Renal cortex interstitium (tissue), 11 donors: Measurements from ENCODE around the gene PKHD1. TPM values are rescaled to one million over a fixed set of nuclear protein-coding genes. Genes with fewer than 3 reads are reported as not detected.
"Not testable (repeated sequence)": the region's sequence is repeated elsewhere in the genome, so short reads cannot be mapped to it uniquely, and the experiment has no call there.

Experiments
- DNase-seq, 11 donors: peaks; one replicate each; pipeline ENCODE4 v3.0.0-alpha.2; 2013; ENCODE audit warnings: low read depth in 9 of 11, low spot score in 4 of 11; ENCODE audit errors: extremely low read depth in 1 of 11
- polyA plus RNA-seq, 3 donors: library from polyadenylated mRNA; unstranded; fragments of 120-200 nt; gene quantifications; one replicate each; pipeline ENCODE4 v1.2.1, GENCODE V29; 2013; ENCODE audit not compliant: insufficient read length in 3 of 3

PKHD1 gene
- polyA plus RNA-seq, 3 donors, result 18.2 to 34.3 (median 22.0) TPM

DNA sequence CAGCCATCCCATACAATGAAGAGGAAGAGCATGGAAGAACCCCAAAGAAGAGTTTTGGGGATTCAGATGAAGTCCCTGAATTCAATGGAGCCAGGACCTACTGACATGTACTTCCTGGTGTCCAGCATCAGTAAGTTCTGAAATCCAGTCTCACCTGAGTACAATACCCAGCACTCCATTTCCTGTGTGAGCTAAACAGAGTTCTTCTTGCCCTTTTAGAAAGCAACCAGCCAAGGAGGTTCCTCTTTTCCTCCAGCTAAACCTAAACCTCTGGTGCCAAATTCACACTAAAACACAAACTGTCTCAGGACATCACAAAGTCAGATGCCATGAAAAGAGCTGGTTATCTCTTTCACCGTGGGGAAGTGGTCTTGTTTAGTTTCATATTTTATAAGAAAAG lies 71.5 kb downstream of the PKHD1 start:
- no peak for DNase-seq

DNA sequence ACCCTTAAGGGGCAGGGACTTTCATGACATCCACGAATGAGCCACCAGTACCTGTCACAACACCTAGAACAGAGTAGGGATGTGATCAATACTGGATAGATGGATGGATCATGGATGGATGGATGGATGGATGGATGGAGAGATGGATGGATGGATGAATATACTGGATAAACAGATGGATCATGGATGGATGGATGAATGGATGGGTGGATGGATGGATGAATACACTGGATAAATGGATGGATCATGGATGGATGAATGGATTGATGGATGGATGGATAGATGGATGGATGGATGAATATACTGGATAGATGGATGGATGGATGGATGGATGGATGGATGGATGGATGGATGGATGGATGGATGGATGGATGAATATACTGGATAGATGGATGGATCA lies 73.0 kb downstream of the PKHD1 start:
- no peak for DNase-seq

DNA sequence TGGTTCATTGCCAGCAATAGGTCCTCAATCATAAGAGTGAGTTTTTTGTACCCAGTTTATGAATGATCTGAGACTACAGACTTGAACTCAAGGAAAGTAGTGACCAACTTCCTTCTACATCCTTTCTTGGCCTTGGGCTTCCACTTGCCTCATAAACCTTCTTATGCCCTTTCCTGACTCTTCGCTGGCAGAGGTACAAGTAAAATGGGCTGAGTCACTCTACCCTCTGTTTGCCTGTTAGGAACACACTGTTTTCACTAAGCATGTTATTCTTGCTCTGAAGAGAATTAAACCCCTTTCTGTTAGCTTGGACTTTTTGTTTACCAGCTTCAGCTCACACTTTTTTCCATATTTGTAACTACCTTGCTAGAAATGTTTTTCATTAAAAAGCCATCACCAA lies 74.4 kb downstream of the PKHD1 start:
- no peak for DNase-seq

DNA sequence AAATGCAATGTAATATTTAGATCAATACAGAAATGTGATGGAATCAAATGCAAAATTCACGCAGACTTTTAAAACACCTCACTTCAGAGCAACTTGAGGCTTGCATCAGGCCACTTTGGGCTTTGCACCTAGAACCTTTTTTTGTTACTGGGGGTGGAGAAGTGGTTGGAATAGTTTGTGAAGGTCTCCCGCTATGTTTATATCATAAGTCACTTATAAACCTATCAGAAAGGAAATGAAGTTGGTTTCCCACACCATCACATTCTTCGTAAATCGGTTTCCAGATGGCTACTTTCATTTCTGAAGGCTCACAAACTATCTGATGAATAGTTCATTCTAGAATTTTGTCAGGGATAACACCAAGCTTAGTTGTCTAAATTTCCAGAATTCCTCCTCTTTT lies 74.8 kb downstream of the PKHD1 start:
- no peak for DNase-seq

DNA sequence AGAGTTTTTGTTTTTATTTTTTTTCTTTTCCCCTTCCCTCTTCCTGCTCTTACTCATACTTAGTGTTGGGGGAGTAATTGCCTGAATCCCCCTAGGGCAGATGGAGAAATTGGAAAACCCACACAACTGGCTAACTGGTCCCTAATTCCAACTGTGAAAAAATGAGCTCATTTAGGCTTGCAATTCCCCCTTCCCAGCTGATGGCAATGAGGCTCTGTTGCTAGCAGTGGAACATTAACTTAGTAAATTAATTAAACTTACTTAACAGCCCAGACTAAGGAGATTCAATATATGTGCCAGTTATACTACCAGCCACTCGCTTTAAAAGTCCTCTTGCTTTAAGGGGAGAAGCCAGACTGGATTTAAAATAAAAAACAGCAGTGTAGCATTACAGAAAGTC lies 76.6 kb downstream of the PKHD1 start:
- peak in 1 of 11 donors; percentile 6 for DNase-seq

DNA sequence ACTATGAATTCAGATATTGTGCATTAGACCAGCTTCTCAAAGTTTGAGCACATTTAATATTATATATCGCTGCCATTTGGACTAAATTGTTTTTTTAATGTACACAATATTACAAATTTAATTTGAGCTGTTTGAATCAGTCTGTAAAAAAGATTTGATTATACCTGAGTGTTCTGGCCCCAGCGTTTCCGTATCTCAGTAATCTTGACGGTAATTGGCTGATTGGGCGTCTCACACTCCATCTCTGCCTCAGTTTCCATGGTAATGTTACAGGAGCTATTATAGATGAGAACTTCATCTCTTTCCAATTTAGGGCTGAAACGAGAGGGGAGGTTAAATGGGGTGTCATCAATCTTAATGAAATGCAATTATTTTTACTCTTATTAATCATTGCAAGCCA lies 77.3 kb downstream of the PKHD1 start:
- no peak for DNase-seq

DNA sequence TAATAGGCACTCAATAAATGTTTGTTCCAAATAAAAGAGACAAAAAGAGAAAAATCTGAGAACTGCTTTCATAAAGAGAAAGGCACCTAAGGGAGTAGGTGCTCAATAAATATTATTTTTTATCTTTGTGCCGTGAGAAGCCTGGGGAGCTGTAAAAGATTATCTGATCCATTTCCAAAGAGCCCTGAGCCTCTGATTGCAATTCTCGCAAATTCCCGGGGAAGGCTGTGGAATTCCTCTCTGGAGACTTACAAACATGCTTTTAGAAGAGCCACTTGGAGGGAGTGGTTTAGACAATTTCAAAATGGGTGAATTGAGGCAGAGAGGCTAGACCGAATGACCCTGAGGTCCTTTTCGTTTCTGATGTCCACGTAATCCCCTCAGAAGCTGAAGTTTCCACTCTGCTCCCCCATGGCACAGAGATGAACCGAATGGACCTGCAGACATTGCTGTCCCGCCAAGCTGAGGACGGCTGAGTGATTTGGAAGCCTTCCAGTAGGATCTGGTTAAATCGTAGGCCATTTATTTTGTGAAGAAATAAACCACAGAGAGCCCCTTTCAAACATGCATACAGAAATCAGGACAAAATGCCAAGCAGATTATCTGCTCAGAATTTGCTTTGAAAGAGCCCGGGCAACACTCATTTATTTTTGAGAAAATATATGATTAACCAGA lies 77.8 kb downstream of the PKHD1 start:
- no peak for DNase-seq

DNA sequence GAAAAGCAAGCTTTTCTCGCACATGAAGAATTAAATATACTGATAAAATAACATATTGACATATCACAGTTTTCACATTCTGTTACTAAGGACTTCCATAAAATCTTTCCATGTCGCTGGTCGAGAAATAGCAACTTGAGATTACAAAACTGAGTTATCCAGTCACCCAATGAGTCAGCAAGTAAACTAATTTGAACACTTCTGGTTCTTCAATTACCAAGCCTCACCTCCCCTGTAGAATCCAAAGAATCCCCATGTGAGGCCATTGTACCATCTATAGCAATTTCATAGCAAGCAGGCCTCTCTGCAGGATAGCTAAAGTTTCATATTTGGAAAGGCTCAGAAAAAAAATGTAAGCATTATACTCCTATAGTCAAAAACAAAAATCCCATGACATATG lies 87.3 kb downstream of the PKHD1 start:
- no peak for DNase-seq

DNA sequence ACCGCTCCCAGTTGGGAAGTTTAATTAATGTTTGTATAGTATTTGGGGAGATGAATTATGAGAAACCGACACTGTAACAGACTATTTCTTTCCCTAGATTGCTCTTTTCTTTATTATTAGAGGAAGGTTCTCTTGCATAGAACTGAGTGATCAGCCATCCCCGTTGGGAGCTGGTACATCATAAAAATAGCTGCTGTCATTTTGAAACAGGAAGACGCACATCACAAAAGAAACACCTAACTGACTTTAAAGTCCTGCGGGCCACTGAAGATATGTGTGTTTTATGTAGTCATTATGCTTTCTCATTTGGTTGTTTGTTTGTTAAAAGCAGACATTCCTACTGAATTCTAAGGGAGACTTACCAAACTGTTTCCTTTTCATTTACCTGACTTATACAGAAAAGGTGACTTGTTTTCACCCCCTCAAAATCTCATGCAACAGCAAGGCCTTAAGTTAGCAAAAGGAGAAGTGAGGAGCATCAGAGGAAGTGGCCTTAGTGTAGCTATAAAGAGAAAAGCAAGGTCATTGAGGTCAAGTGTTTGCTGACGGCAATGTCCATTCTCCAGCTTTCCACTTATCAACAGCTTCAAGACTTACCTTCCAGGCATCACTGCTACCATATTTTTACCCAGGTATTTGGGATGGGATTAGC lies 91.0 kb downstream of the PKHD1 start:
- no peak for DNase-seq

DNA sequence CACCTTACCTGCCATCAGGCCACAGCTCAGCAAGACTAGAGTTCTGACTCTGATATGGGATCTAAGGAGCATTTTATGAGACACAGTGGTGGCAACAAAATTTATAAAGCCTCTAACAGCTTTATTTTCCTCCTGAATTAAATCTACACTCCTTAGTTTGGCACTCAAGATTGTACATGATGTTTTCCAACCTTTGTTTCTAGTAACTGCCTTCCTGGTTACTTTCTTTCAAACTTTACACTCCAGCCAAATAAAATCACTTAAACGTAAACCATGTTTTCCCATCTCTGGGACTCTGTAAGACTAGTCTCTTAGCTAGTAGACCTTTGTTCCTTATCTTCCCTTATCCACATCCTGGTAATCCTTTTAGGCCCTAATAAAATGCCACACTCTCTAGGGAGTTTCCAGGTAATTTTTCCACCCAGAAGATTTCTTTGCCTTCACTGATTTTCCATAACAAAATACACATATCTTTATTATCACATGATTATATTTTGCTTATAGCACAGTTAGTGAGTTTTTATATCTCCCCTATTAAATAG lies 92.1 kb downstream of the PKHD1 start:
- DNase-seq, result no peak

DNA sequence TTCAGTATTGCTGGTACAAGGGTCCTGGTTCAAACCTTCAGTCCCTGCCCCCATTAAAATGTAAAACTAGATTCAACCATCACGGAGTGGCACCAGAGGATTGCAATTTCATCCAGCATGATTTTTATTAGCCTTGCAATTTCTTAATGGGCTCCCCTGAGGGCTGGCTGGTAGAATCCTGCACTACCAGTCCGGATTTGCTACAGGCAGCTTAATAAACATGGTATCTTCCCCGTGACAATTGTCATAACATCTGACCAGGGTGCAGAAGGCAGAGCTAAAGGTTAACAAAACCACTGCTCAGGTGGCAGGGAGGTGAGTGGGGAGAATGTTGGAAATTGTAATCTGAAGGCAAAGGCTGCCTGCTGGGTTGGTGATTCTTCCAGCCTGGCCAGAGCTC lies 94.5 kb downstream of the PKHD1 start:
- DNase-seq, result no peak

DNA sequence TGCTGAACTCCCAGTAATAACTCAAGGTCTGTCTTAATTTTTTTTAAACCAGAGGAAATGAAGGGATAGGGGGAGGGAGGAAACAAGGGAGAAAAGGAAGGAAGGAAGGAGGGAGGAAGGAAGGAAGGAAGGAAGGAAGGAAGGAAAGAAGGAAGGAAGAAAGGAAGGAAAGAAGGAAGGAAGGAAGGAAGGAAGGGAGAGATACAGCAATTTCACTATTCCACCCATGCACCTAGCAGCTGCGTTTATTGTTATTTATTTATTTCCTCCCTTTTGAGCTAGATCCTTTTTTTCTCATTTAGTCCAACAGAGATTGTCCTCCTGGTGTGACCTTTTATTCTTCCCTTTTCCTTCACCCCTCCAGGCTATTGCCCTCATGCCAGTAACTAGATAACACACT lies 97.6 kb downstream of the PKHD1 start:
- no peak for DNase-seq

DNA sequence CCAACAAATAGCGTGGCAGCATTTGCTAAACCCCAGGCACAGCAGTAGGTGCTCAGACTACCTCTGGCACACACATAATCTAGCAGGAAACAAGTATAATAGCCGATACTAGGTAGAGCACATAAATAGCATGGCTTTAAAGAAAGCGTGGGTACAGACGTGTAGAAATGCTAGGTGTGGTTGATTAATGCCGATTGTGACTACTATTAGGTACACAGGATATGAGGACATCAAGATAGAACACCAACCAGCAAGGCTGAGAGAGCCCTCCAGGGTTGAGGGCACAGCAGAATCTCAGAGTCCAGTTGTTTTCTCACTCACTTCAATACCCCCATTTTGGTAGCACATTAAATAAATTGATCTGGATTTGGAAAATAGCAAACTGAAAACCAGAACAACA lies 100.5 kb downstream of the PKHD1 start:
- no peak for DNase-seq

DNA sequence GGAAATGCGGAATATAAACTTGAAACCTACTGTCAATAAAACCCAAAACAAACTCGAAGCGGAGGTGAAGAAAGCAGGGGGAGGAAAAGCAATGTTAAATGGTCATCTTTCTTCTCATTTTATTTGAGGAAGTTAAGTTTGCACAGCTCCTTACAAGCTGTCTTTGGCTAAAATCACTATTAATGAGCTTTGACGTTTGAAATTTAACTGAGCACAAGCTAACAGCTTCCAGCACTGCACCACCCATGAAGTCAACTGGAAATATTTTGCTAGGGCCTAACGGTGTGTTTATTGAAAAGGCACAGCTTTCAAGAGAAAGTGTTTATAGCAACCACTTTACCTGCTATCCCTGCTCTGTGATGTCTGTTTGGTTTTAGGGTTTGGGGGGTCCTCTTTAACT lies 103.8 kb downstream of the PKHD1 start:
- DNase-seq, result no peak

DNA sequence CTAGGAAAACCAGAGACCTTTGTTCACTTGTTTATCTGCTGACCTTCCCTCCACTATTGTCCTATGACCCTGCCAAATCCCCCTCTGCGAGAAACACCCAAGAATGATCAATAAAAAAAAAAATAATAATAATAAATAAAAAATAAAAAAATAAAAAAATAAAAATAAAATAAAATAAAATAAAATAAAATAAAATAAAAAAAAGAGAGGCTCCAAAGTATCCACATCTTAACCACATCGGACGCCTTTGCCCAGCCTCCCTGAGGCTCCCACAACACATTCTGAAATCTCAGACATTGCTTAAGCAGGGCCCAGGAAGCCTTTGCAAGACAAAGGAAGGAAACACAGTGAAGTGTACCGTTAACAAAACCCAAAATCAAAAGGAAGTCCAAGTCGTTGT lies 104.7 kb downstream of the PKHD1 start:
- not testable (repeated sequence) for DNase-seq

DNA sequence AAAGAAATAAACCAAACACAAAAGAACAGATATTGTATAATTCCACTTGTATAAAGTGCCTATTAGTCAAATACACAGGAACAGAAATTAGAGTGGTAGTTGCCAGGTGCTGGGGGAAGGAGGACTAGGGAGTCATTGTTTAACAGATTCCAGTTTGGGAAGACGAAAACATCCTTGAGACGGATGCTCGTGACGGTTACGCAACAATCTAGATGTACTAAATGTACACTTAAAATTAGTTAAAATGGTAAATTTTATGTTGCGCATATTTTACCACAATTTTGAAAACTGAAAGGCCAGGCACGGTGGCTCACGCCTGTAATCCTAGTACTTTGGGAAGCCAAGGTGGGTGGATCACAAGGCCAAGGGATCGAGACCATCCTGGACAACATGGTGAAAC lies 111.0 kb downstream of the PKHD1 start:
- no peak for DNase-seq

DNA sequence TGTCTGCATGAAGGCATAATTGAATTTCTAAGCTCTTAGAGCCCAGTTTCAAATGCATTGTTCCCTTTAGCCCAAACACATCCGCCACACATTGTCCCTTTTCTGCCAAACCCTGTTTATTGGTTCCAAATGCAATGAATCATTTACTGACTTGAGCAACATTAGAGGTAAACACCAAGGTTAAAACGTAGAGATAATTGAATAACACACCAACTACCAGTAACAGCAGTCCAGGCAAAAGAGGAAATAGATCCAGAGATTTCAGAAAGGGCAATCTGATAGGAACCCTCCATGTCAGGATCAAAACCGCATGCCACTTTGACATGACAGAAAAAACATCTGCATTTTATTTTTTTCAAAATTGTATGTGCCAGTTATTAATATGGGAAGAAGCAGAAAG lies 114.8 kb downstream of the PKHD1 start:
- DNase-seq, result no peak

DNA sequence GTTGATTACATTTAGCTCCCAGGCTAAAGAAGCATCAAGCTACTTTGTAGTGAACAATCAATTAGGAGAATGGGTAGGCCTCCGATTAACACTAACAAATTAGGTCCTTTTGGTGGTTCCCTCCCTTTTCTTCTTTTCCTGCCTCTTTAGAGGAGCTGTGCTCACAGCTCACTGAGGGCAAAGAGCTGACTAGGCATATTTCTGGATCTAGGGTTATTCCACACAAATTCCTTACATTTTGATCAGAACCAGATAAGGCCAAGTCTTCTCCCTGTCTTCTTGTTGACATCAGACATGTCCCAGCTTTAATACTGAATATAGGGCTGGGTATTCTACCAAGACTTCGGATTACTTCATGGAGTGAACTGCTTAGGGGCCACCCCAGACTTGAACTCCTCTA lies 119.1 kb downstream of the PKHD1 start:
- DNase-seq, result no peak

DNA sequence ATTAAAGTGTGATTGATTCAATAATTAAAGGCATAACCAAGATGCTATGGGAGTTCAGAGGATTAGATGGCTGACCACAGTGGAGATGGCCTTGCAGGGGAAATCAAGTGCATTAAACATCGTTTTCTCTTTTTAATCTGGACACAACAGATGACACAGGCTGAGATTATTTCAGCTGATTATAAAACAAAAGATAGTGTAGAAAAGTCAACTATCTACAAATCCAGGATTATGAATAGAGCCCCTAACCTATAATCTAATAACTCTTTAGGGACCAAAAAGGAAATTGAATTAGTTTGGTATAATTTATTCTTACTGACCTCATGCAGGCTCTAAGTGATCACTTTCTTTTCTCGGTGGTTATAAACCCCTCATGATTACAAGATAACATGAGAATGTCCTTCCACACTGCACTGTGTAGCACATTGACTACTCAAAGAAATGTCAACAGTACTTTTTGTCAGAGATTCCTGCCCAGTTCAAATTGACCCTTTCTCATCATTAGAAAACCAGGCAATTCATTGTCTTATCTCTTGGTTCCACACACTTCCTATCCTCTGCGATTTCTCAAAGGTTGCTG lies 122.1 kb downstream of the PKHD1 start:
- no peak for DNase-seq

DNA sequence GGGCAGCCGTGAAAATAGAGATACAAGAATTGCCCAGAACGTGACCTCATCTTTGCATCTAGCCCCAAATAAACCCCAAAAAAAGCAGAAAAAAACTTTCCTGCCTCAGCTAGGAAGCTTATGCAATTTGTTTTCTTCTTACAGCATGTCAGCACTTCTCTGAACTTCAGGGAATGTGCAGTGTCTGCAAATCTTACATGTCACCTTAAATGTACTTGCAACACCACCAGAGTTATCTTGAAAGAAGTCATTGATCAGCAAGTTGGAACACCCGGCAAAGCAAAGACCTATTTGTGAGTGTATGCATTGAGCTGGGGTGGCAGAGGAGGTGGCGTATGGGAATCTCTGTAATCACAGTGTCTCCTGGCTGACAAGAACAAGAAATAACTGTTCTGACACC lies 123.4 kb downstream of the PKHD1 start:
- DNase-seq, result peak in 1 of 11 donors; percentile 12

DNA sequence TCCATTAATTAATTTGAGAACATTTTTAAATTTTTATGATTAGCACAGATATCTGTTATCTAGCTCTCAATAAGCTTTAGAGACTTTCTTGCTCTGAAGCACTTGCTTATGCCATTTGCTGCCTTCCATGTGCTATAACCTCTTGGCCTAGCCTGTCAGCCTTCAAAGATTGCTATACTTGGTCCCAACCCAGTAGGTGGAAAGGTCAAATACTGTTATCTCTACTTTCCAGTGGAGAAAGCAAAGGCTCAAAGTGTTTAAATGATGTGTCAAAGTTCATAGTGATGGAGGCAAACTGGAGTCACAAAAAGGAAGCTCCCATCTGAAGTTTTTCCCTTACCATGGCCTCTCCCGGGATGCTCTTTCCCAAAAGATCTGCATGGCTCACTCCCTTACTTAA lies 125.1 kb downstream of the PKHD1 start:
- DNase-seq, result no peak
